Measurements from ENCODE around the gene TRAF2. TPM values are rescaled to one million over a fixed set of nuclear protein-coding genes. Genes with fewer than 3 reads are reported as not detected.

TRAF2 gene
- total and polyA plus RNA-seq, 4 donors: 4.7 to 14.9 (median 6.8) TPM

DNA sequence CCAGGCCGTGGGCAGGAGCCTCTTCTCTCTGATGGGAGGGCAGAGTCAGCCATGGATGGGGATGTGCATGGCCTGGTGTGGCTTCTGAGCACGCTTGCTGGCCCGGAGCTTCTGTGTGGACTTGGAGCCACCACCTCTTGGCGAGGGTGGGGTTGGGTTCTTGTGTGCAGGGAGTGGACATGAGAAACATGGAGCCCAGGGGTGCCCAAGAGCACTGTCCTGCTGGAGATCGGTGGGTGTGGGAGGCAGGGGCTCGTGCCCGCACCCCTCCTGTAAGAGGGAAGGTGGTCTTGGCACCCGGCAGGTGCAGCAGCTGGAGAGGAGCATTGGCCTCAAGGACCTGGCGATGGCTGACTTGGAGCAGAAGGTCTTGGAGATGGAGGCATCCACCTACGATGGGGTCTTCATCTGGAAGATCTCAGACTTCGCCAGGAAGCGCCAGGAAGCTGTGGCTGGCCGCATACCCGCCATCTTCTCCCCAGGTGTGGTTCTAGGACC lies 34.5 kb downstream of the TRAF2 start:
- Histone ChIP-seq H3K27me3 (ENCODE audit: control insufficient read depth in 4 of 4, insufficient read depth in 4 of 4, low read length in 3 of 4) (no peaks in the 10 kb centered on the region), H3K27ac (ENCODE audit: low read depth in 1 of 2, low read length in 2 of 2) (no peak overlapping the region), H3K9me3 (ENCODE audit: control insufficient read depth in 4 of 4, low read length in 3 of 4) (no peaks in the 10 kb centered on the region), H3K4me3 (ENCODE audit: low read depth in 1 of 3, low read length in 3 of 3) (no peak overlapping the region), H3K9ac (ENCODE audit: low read depth in 1 of 2, low read length in 2 of 2) (no peak overlapping the region), H3K36me3 (ENCODE audit: control insufficient read depth in 4 of 4, insufficient read depth in 3 of 4, low read depth in 1 of 4, low read length in 3 of 4) (peaks cover 8 to 50% (median 12%) of the 10 kb centered on the region in 4 donors), H3K4me1 (ENCODE audit: control insufficient read depth in 4 of 4, insufficient read depth in 4 of 4, low read length in 3 of 4) (no peaks in the 10 kb centered on the region)
- no peak for DNase-seq (ENCODE audit: low spot score)
- WGBS: 97% methylated on average over 14 of the region's 14 CpGs
- TF ChIP-seq REST (IDR thresholded peaks at IDR 0.05) (no peak), JUND (IDR thresholded peaks at IDR 0.05) (no peak), EGR1 (IDR thresholded peaks at IDR 0.05; ENCODE audit: low read depth in 2 of 2) (no peak), TAF1 (conservative IDR thresholded peaks at IDR 0.05) (no peak), FOXA1 (IDR thresholded peaks at IDR 0.05) (no peak), RXRA (IDR thresholded peaks at IDR 0.05) (no peak), CTCF (IDR thresholded peaks at IDR 0.05; ENCODE audit: low read depth, low read length, missing input control) (no peak), FOXA2 (IDR thresholded peaks at IDR 0.05) (no peak), YY1 (IDR thresholded peaks at IDR 0.05) (no peak), GABPA (IDR thresholded peaks at IDR 0.05 in 1 of 2, conservative IDR thresholded peaks at IDR 0.05 in 1 of 2) (no peak), RAD21 (IDR thresholded peaks at IDR 0.05) (no peak), SP1 (IDR thresholded peaks at IDR 0.05) (no peak), NR2F2 (IDR thresholded peaks at IDR 0.05) (no peak), HNF4G (IDR thresholded peaks at IDR 0.05) (no peak), HNF4A (conservative IDR thresholded peaks at IDR 0.05) (no peak)
- TF ChIP-seq, protein P1, sequence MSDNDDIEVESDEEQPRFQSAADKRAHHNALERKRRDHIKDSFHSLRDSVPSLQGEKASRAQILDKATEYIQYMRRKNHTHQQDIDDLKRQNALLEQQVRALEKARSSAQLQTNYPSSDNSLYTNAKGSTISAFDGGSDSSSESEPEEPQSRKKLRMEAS (IDR thresholded peaks at IDR 0.05): no peak
- TF ChIP-seq, protein P2, sequence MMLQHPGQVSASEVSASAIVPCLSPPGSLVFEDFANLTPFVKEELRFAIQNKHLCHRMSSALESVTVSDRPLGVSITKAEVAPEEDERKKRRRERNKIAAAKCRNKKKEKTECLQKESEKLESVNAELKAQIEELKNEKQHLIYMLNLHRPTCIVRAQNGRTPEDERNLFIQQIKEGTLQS (IDR thresholded peaks at IDR 0.05): no peak
- TF ChIP-seq, protein P3, sequence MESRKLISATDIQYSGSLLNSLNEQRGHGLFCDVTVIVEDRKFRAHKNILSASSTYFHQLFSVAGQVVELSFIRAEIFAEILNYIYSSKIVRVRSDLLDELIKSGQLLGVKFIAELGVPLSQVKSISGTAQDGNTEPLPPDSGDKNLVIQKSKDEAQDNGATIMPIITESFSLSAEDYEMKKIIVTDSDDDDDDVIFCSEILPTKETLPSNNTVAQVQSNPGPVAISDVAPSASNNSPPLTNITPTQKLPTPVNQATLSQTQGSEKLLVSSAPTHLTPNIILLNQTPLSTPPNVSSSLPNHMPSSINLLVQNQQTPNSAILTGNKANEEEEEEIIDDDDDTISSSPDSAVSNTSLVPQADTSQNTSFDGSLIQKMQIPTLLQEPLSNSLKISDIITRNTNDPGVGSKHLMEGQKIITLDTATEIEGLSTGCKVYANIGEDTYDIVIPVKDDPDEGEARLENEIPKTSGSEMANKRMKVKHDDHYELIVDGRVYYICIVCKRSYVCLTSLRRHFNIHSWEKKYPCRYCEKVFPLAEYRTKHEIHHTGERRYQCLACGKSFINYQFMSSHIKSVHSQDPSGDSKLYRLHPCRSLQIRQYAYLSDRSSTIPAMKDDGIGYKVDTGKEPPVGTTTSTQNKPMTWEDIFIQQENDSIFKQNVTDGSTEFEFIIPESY (IDR thresholded peaks at IDR 0.05): no peak
